Fibroblast of lung (primary cell): ENCODE results near the gene GNAS. TPM values are rescaled to one million over a fixed set of nuclear protein-coding genes. Genes with fewer than 3 reads are reported as not detected.
A peak's percentile ranks its signal among the peaks of the same experiment; 100 is the strongest.

Source experiments
- DNase-seq, 2 donors: peaks; one replicate each; pipeline versions ENCODE4 v3.0.0 to v3.0.0-alpha.2; 2010; ENCODE audit warnings: low read depth in 2 of 2
- H2AFZ ChIP-seq: 2 replicates; pipeline ENCODE4 v1.5.1; 2012; ENCODE audit warnings: low read length, control low read depth, inconsistent platforms
- H3K27ac ChIP-seq: 2 replicates; pipeline ENCODE4 v1.5.1; 2011; ENCODE audit warnings: low read length, control low read depth; ENCODE audit not compliant: insufficient read depth
- H3K27me3 ChIP-seq: 2 replicates; pipeline ENCODE4 v1.5.1; 2011; ENCODE audit warnings: mild to moderate bottlenecking, low read length; ENCODE audit not compliant: control insufficient read depth, insufficient read depth
- H3K36me3 ChIP-seq: 2 replicates; pipeline ENCODE4 v1.5.1; 2011; ENCODE audit warnings: low read length; ENCODE audit not compliant: control insufficient read depth, insufficient read depth
- H3K4me1 ChIP-seq: 2 replicates; pipeline ENCODE4 v1.5.1; 2011; ENCODE audit warnings: low read length; ENCODE audit not compliant: control insufficient read depth, insufficient read depth; ENCODE audit errors: extremely low read depth
- H3K4me2 ChIP-seq: 2 replicates; pipeline ENCODE4 v1.5.1; 2011; ENCODE audit warnings: low read length, control low read depth; ENCODE audit not compliant: insufficient read depth; ENCODE audit errors: extremely low read depth
- H3K4me3 ChIP-seq, 4 experiments: fragments of 200-600 bp in 1 of 4; sonication (generic) in 1 of 4; replicated peaks in 1 of 4; 2 replicates each; pipeline ENCODE4 v1.5.1; 2011 to 2016; ENCODE audit warnings: low read length in 4 of 4, low read depth in 3 of 4, mild to moderate bottlenecking in 3 of 4, control low read depth in 2 of 4, inconsistent platforms in 1 of 4, mixed read lengths in 1 of 4; ENCODE audit not compliant: insufficient read depth in 1 of 4; ENCODE audit errors: control extremely low read depth in 1 of 4
- H3K79me2 ChIP-seq: 2 replicates; pipeline ENCODE4 v1.5.1; 2012; ENCODE audit warnings: mild to moderate bottlenecking, low read length, inconsistent platforms; ENCODE audit not compliant: control insufficient read depth, insufficient read depth
- H3K9ac ChIP-seq: 2 replicates; pipeline ENCODE4 v1.5.1; 2011; ENCODE audit warnings: mild to moderate bottlenecking, low read length, control low read depth; ENCODE audit not compliant: insufficient read depth
- H3K9me3 ChIP-seq: 2 replicates; pipeline ENCODE4 v1.5.1; 2012; ENCODE audit warnings: low read depth, low read length; ENCODE audit not compliant: control insufficient read depth, insufficient read depth
- H4K20me1 ChIP-seq: 2 replicates; pipeline ENCODE4 v1.5.1; 2011; ENCODE audit warnings: low read length; ENCODE audit not compliant: control insufficient read depth, insufficient read depth; ENCODE audit errors: extremely low read depth
- CTCF ChIP-seq, 2 donors: IDR thresholded peaks in 1 of 2; conservative IDR thresholded peaks in 1 of 2; 1 replicate in 1 of 2; 2 replicates in 1 of 2; pipeline ENCODE4 v1.5.1; 2011 to 2012; ENCODE audit warnings: low read length in 2 of 2, control low read depth in 1 of 2, inconsistent platforms in 1 of 2, low read depth in 1 of 2, mild to moderate bottlenecking in 1 of 2
- EZH2 ChIP-seq: IDR thresholded peaks from 2 replicates; pipeline ENCODE4 v1.5.1; 2012; ENCODE audit warnings: low read length, control low read depth, mild to moderate bottlenecking; ENCODE audit errors: missing control alignments
- polyA plus RNA-seq, 2 donors: library from polyadenylated mRNA; depleted of rRNA in 1 of 2; stranded (reverse) in 1 of 2; unstranded in 1 of 2; fragments of >200 nt; gene quantifications; 2 replicates each; pipeline ENCODE4 v1.2.1, GENCODE V29; 2011 to 2012; ENCODE audit warnings: missing spikeins in 1 of 2
- total RNA-seq: library from RNA; depleted of rRNA; stranded (reverse); fragments of >200 nt; gene quantifications from 2 replicates; pipeline ENCODE4 v1.2.1, GENCODE V29; 2014

The GNAS gene
- total and polyA plus RNA-seq, 2 donors (not counting 1 experiment from before 2014, with no cell fraction given), result 421 to 1,357 TPM

GRCh38 chr20:58898629-58899408 is 46.3 kb downstream of the GNAS start:
- Histone ChIP-seq H4K20me1 (no peaks in the 10 kb centered on the region), H2AFZ (no peak overlapping the region), H3K4me2 (peak overlapping the region; percentile 46)

DNA sequence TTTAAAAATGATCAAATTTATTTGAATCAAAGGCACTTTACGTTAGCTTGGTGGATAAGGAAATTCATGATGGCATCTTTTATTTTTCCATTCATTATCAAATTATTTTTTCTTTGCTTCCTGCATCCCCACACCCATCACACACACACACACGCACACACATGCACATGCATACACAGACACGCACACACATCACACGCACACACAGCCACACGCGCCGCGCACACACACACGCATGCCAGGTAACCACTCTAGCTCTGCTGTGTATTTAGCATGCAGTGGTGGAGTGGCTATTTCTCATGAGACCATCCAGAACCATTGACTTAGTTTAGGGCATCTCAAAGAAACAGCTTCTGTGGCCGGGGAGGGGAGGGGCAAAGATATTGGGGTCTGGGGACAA is 47.0 kb downstream of the GNAS start:
- Histone ChIP-seq H3K27ac (no peak overlapping the region), H3K79me2 (peaks cover 93% of the 10 kb centered on the region), H4K20me1 (no peaks in the 10 kb centered on the region), H3K27me3 (no peaks in the 10 kb centered on the region), H3K36me3 (peaks cover 11% of the 10 kb centered on the region), H3K4me2 (no peak overlapping the region), H3K4me1 (peaks cover 16% of the 10 kb centered on the region), H2AFZ (no peak overlapping the region), H3K9me3 (no peaks in the 10 kb centered on the region), H3K9ac (no peak overlapping the region), H3K4me3 (no peak overlapping the region)
- no peak for DNase-seq
- TF ChIP-seq CTCF (conservative IDR thresholded peaks at IDR 0.05 in 1 of 2, IDR thresholded peaks at IDR 0.05 in 1 of 2; ENCODE audit: low read depth in 1 of 2, low read length in 2 of 2) (no peak), EZH2 (no peak)

More at GRCh38 chr20:58898629-58899408, 46.3 kb downstream of the GNAS start:
- no peaks in the 10 kb centered on the region for H3K27me3 ChIP-seq
- peaks cover 95% of the 10 kb centered on the region for H3K79me2 ChIP-seq
- TF ChIP-seq EZH2, result no peak
- no peak for TF ChIP-seq CTCF (conservative IDR thresholded peaks at IDR 0.05 in 1 of 2, IDR thresholded peaks at IDR 0.05 in 1 of 2; ENCODE audit: low read depth in 1 of 2, low read length in 2 of 2)
- peaks cover 18% of the 10 kb centered on the region for H3K4me1 ChIP-seq
- H3K4me3 ChIP-seq, result no peak overlapping the region
- peaks cover 9% of the 10 kb centered on the region for H3K36me3 ChIP-seq
- H3K27ac ChIP-seq, result no peak overlapping the region
- no peak overlapping the region for H3K9ac ChIP-seq
- no peaks in the 10 kb centered on the region for H3K9me3 ChIP-seq
- no peak for DNase-seq

GRCh38 chr20:58900397-58900796 is 47.9 kb downstream of the GNAS start:
- TF ChIP-seq CTCF (conservative IDR thresholded peaks at IDR 0.05 in 1 of 2, IDR thresholded peaks at IDR 0.05 in 1 of 2; ENCODE audit: low read depth in 1 of 2, low read length in 2 of 2) (no peak), EZH2 (no peak)
- DNase-seq, result peak in 1 of 2 donors; percentile 17
- no peak overlapping the region for H3K27ac ChIP-seq
- H3K36me3 ChIP-seq, result peaks cover 14% of the 10 kb centered on the region
- H3K9ac ChIP-seq, result no peak overlapping the region
- H3K4me3 ChIP-seq, result no peak overlapping the region
- peaks cover 16% of the 10 kb centered on the region for H3K4me1 ChIP-seq
- H4K20me1 ChIP-seq, result no peaks in the 10 kb centered on the region
- no peaks in the 10 kb centered on the region for H3K9me3 ChIP-seq
- no peak overlapping the region for H3K4me2 ChIP-seq
- no peak overlapping the region for H2AFZ ChIP-seq
- peaks cover 88% of the 10 kb centered on the region for H3K79me2 ChIP-seq
- H3K27me3 ChIP-seq, result no peaks in the 10 kb centered on the region
